Measurements from ENCODE around the gene GRIP2. TPM values are rescaled to one million over a fixed set of nuclear protein-coding genes. Genes with fewer than 3 reads are reported as not detected.

GRIP2 gene
- total RNA-seq, 1 experiment from 2014 or later = 0.43 TPM

- Histone ChIP-seq H3K27me3 (replicated peaks; ENCODE audit: insufficient read depth, low read depth, low read length, poor library complexity) (no peaks in the 10 kb centered on the region), H3K27ac (ENCODE audit: low read depth, low read length, poor library complexity, severe bottlenecking) (no peak overlapping the region), H3K9me3 (ENCODE audit: low read depth, low read length, poor library complexity, severe bottlenecking) (no peaks in the 10 kb centered on the region), H3K36me3 (ENCODE audit: insufficient read depth, low read length, poor library complexity, severe bottlenecking) (peaks cover 16% of the 10 kb centered on the region), H3K4me1 (ENCODE audit: insufficient read depth, low read length, poor library complexity, severe bottlenecking) (peaks cover 6% of the 10 kb centered on the region), H3K4me3 (ENCODE audit: low read depth, low read length, poor library complexity, severe bottlenecking) (no peak overlapping the region)
- no TSS peak for BruUV-seq (replicated peaks)
- ChIA-PET POLR2A (ENCODE audit: low non-redundant PET) (no interaction called here), CTCF (no interaction called here)
- intact Hi-C loops (cut with micrococcal nuclease; ENCODE audit: unreplicated experiment) = loop anchor here (5.0 kb wide), 1 partner anchor 565 kb away; no protein-coding TSS in a partner anchor
- TF ChIP-seq EZH2 (IDR thresholded peaks at IDR 0.05; ENCODE audit: borderline replicate concordance, low read depth, low read length, poor library complexity, severe bottlenecking) (no peak), CTCF (conservative IDR thresholded peaks at IDR 0.05; ENCODE audit: low read depth, low read length) (no peak)
- no peak for DNase-seq (ENCODE audit: low spot score)
Measured at GRCh38 chr3:14462738-14463137, 77.4 kb downstream of the GRIP2 start.

GRCh38 chr3:14461748-14462324 is 78.3 kb downstream of the GRIP2 start:
- no TSS peak for BruUV-seq (replicated peaks)
- peak; percentile 62 for TF ChIP-seq CTCF (conservative IDR thresholded peaks at IDR 0.05; ENCODE audit: low read depth, low read length)
- no peak for TF ChIP-seq EZH2 (IDR thresholded peaks at IDR 0.05; ENCODE audit: borderline replicate concordance, low read depth, low read length, poor library complexity, severe bottlenecking)
- CTCF ChIA-PET = interaction anchor here (0.7 kb wide), 1 partner anchor 258 kb away, joined by 3 read pairs; no protein-coding TSS in a partner anchor
- DNase-seq (ENCODE audit: low spot score) = peak; percentile 50
- H3K4me3 ChIP-seq (ENCODE audit: low read depth, low read length, poor library complexity, severe bottlenecking) = no peak overlapping the region
- no peaks in the 10 kb centered on the region for H3K27me3 ChIP-seq (replicated peaks; ENCODE audit: insufficient read depth, low read depth, low read length, poor library complexity)
- POLR2A ChIA-PET (ENCODE audit: low non-redundant PET) = no interaction called here
- H3K36me3 ChIP-seq (ENCODE audit: insufficient read depth, low read length, poor library complexity, severe bottlenecking) = peaks cover 14% of the 10 kb centered on the region
- H3K9me3 ChIP-seq (ENCODE audit: low read depth, low read length, poor library complexity, severe bottlenecking) = no peaks in the 10 kb centered on the region
- H3K27ac ChIP-seq (ENCODE audit: low read depth, low read length, poor library complexity, severe bottlenecking) = no peak overlapping the region
- peaks cover 7% of the 10 kb centered on the region for H3K4me1 ChIP-seq (ENCODE audit: insufficient read depth, low read length, poor library complexity, severe bottlenecking)
- intact Hi-C loops (cut with micrococcal nuclease; ENCODE audit: unreplicated experiment) = loop anchor here (5.0 kb wide), 1 partner anchor 565 kb away; no protein-coding TSS in a partner anchor

- Histone ChIP-seq H3K27ac (ENCODE audit: low read depth, low read length, poor library complexity, severe bottlenecking) (no peak overlapping the region), H3K4me3 (ENCODE audit: low read depth, low read length, poor library complexity, severe bottlenecking) (no peak overlapping the region), H3K4me1 (ENCODE audit: insufficient read depth, low read length, poor library complexity, severe bottlenecking) (peaks cover 7% of the 10 kb centered on the region), H3K27me3 (replicated peaks; ENCODE audit: insufficient read depth, low read depth, low read length, poor library complexity) (no peaks in the 10 kb centered on the region), H3K9me3 (ENCODE audit: low read depth, low read length, poor library complexity, severe bottlenecking) (no peaks in the 10 kb centered on the region), H3K36me3 (ENCODE audit: insufficient read depth, low read length, poor library complexity, severe bottlenecking) (peaks cover 17% of the 10 kb centered on the region)
- ChIA-PET CTCF (interaction anchor here (0.9 kb wide), 1 partner anchor 258 kb away, joined by 4 read pairs; no protein-coding TSS in a partner anchor), POLR2A (ENCODE audit: low non-redundant PET) (no interaction called here)
- intact Hi-C loops (cut with micrococcal nuclease; ENCODE audit: unreplicated experiment) = loop anchor here (5.0 kb wide), 1 partner anchor 564 kb away; no protein-coding TSS in a partner anchor
- DNase-seq (ENCODE audit: low spot score) = no peak
- no TSS peak for BruUV-seq (replicated peaks)
- no peak for TF ChIP-seq EZH2 (IDR thresholded peaks at IDR 0.05; ENCODE audit: borderline replicate concordance, low read depth, low read length, poor library complexity, severe bottlenecking)
- no peak for TF ChIP-seq CTCF (conservative IDR thresholded peaks at IDR 0.05; ENCODE audit: low read depth, low read length)
Measured at GRCh38 chr3:14461006-14461747, 79.0 kb downstream of the GRIP2 start.
